SKM-1 (cell line): ENCODE data around the gene MAPRE3.

Source experiments
- DNase-seq: peaks from one replicate; lab custom pipeline; 2025; ENCODE audit not compliant: unreplicated experiment; lab: John Stamatoyannopoulos, UW

The MAPRE3 gene

DNA sequence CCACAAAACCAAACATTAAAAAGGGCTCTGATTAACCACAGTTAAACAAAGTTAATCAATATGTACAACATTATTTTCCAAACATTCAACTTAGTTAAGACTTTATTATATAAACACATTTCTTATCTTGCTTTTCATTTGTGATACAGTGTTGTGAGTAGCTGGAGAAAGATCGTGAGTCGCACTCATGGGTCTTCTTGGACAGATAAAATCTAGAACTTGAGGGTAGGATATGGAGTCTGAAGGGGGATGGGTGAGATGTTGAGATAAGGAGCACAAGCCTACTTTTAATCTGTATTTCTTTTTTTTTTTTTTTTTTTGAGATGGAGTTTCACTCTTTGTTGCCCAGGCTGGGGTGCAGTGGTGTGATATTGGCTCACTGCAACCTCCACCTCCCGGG is 39.7 kb downstream of the MAPRE3 start:
- no peak for DNase-seq

DNA sequence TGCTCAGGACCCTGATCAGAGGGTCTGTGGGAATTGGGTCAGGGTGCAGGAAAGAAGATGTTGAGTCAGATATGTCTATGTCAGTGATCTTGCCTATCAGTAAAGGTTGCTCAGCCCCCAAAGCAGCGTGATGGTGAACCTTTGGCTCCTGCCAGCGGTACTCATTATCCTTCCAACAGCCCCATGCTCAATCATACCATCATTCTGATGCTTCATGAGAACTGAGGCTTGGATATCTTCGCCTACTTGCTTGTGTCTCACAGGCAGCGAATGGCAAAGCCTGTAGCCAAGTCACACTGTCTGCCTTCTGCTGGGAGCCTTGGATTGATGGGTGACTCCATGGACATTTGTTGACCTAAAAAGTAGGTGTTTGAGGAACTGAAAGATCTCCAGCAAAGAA is 43.3 kb downstream of the MAPRE3 start:
- DNase-seq = no peak

DNA sequence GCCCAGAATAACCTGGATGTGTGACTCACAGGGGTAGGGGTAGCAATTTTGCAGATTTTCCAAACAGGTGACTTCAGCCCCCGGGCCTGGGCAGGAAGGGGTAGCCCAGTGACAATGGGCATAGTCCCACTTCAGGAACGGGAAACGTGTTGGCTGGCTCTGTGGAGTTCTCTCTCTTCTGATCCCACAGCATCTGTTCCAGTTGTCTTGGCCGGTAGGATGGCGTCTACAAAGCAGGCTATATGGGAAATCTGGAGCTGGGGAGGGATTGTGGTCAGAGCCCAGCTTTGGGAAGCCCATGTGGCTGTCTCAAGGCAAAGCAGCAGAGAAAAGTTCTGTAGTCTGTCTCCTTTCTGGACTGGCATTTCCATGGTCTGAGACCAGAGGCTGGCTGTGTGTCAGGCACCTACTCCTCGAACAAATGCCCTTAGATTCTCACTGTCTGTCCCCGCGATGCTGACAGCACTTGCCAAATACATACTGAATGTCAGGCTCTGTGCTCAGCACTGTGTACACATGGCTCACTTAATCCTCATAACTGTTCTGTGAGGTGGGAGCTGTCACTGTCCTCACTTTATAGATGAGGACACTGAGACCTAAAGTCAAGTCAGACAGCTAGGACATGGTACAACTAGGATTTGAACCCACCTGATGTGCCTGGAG is 44.5 kb downstream of the MAPRE3 start:
- DNase-seq = no peak

DNA sequence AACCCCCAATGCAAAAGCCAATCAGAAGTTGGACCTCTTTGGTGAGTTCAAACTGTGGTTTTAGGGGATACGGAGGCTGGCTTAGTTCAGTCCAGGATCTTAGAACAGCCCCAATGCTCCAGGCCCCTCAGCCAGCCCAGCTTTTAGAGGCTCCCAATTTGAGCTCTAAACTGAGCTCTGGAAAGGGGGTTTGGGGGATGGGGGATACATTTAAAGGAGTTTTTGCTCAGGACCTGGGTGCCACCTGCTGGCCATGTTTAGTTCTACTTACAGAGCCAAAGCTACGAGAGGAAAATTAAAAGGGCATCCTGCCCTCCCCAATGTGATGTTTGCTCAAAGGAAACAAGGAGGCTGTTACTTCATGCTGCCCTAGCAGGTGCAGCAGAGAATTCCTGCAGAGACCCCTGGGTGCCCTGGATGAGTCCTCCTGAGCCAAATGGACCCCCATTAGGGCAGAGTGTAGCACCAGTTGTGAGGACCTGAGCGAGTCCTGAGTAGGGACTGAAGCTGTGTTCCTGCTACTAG is 46.4 kb downstream of the MAPRE3 start:
- peak; percentile 49 for DNase-seq

DNA sequence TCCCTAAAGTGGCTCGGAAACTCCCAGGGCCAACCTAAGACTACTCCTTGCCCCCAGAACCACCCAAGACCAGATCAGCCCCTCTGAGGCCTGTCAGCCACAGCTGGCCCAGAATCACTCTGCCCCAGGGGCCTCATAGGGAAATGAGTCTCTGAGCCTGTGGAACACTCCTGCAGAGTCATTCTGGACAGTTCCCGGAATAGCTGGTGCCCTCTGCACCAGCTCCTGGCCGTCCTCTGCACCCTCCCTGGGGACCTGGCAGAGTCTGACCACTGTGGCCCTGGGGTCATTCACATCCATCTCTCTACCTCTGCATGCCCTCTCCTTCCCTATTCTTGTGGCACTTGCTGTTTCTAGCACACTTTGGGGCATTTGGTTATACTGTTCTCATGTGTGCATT is 47.7 kb downstream of the MAPRE3 start:
- DNase-seq = no peak

DNA sequence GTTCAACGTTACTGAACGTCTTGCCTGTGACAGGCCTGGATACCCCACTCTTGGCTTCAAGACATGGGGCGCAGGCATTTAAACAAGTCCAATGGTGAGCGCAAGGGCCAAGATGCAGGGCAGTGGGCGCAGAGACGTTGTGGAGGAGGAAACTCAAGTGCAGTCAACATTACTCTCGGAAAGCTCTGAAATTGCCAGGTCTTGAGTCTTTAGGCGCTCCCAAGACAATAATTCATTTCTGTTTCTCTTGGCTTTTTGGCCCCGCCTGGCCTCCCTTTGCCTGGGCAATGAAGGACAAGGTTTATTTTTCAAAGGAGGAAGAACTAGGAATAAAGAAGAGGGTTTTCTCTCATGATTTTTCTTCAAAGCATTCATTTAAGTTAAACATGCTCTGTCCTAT is 49.0 kb downstream of the MAPRE3 start:
- DNase-seq = no peak

DNA sequence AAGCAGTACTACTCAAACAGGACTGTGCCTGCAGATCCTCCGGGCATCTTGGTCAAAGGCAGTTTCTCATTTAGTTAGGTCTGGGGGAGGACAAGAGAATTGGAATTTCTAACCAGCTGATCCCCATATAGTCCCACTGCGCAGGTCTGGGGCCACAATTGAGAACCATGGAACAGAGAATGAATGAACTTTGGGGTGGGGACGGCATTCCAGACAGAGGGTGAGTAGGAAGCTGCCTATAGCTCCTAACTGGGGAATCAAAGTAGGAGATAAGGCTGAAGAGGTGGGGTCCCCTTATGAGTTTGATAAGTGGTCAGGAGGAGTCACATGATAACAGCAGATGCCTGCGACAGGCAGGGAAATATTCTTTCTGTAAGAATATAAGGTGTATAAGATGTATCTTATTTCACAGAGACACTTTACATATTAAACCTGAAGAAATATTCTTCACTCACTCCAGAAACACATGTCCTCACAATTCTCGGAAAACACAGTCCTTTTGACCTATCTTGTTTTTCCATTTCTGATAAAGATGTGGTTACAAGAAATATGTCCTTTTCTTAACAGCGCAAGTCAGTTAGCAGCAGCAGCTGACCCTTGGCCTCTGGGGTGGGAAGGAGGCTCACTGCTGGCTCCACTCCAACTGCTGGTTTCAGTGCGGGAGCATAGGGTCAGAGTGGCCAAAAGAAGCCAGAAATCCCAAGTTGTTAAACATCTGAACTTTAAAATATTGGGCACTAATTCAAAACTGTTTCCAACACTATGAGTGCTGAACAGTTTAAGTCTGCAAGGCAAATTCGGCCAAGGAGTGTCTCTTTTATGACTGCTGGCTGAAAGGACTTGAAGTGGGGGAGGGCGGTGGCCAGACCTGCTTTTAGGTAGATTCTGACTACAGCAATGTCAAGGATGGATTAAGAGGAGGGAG is 49.8 kb downstream of the MAPRE3 start:
- DNase-seq = no peak

DNA sequence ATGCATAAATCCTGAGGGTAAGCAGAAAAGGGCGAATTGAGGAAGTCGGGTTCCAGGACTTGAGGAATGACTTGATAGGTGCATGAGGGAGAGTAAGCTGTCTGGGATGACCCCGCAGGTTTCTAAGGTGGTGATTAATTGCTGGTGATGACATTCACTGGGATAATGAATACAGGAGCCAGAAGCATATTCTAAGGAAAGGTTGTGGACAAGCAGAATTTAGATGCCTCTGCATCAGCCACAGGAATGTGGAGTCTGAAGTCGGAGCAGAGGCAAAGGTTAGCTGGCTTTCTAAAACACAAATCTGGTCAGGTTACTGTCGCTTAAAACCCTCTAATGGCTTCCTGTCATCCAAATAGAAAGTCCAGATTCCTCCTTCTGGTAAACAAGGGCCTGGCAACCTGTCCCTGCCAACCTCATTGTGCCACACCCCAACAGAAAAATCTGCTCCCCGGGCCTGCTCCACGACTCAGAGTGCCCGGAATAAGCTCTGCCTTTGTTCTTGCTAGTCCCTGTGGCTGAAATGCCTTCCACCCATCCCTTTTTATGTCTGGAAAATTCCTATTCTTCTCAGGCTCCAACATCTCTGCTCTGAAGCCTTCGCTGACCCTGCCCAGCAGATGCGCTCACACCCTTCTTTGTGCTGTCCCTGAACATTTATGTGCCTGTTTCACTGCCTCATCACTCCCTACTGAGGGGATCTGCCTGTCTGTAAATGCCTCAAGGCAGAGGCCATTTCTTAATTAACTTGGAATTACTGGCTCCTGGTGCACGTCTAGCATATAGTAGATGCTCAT is 51.0 kb downstream of the MAPRE3 start:
- DNase-seq = no peak

DNA sequence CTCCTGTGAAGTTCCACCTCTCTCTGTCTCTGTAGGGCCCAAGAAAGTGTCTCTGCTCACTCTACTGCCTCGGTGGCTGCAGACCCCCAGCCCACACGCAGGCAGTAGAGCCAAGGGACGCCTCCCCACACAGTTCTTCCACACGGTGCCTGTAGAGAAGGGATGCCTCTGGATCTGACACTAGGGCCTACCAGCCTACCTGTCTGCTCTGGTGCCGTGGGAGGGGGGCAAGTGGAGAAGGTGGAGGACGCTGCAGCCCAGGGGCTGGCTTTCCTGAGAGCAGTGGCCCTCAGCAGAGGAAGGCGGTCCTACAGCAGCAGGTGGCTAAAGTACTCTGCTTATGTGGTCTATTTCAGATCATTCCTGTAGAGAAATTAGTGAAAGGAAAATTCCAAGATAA is 53.3 kb downstream of the MAPRE3 start:
- no peak for DNase-seq

DNA sequence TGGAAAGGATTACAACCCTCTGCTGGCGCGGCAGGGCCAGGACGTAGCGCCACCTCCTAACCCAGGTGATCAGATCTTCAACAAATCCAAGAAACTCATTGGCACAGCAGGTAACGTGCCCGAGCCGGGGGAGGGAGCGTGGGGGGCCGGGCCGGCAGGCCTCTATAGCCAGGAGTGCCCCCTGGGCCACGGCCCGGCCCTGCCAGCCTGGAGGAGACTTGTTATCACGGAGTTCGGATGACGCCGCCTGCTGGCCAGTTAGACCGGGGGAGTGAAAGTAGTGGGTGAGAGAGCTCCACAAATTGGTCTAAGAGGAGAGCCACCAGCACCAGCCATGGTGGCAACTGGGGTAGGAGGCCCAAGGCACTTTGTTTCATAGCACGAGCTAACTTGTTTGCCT is 53.8 kb downstream of the MAPRE3 start:
- DNase-seq = no peak

DNA sequence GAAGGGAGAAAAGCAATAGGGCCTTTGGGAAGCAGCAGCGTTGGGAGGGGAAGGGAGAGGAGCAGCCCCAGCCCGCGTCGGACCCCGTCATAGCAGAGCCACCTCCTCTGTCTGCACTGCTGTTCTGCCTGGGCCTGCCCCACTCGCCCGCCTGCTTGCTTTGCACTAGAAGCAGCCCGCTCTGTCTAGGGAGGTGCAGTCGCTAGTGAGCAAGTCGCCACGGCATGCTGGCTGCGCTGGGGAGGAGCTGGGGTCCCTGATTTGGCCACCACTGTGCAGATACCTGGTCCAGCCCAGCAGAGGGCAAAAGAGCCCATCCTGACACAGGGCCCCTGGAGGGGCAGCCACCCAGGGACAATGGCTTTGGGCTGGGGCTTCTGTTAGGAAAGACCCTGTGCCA is 54.4 kb downstream of the MAPRE3 start:
- no peak for DNase-seq

DNA sequence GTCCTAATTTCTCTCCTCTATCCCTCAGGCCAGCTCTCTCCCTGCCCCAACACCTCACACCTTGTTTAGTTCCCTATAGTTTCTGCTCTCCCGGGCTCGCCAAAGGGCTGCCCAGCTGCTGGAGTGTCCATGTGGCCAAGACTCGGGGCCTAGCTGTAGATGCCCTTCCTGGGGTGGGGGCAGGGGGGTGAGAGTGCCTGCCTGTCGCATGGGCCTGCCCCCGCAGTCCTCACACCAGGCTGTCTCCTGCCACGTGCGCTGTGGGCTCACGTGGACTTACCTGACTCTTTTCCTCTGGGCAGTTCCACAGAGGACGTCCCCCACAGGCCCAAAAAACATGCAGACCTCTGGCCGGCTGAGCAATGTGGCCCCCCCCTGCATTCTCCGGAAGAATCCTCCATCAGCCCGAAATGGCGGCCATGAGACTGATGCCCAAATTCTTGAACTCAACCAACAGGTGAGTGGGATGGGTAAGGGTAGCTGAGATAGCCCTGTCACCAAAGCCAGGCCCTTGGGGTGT is 54.9 kb downstream of the MAPRE3 start:
- DNase-seq = no peak

DNA sequence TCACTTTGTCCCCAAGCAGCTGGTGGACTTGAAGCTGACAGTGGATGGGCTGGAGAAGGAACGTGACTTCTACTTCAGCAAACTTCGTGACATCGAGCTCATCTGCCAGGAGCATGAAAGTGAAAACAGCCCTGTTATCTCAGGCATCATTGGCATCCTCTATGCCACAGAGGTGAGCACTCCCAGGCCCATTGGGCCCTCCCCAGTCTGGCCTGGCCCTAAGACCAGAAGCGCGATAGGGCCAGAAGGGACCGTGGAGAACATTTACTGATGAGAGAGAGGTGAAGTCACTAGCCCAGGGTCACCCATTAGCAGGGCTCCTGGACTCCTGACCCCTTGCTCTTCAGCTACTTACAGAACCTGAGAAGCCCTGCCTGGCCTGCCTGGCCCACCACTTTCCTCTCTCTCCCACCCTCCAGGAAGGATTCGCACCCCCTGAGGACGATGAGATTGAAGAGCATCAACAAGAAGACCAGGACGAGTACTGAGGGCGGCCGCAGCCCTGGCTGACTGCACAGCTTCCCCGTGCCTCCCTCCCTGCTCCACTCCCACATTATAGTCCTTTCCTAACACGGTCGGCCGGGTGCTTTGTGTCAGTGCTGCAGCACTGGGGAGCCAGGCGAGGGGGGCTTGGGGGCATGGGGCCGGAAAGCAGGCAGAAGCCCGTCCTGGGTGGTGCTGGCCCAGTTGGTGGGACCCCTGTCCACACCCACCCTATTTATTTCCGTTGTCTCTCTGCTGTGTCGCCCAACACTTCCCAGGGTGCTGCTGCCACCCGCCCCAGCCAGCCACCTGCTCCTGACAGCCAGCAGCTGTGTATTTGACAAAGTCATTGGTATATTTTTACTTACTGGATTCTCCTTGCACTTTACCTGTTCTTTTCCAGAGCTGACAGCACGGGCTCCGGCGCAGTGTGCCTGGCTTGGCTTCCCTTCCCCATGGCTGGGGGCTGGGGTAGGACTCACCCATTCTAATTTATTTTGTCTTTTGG is 55.7 kb downstream of the MAPRE3 start:
- no peak for DNase-seq

DNA sequence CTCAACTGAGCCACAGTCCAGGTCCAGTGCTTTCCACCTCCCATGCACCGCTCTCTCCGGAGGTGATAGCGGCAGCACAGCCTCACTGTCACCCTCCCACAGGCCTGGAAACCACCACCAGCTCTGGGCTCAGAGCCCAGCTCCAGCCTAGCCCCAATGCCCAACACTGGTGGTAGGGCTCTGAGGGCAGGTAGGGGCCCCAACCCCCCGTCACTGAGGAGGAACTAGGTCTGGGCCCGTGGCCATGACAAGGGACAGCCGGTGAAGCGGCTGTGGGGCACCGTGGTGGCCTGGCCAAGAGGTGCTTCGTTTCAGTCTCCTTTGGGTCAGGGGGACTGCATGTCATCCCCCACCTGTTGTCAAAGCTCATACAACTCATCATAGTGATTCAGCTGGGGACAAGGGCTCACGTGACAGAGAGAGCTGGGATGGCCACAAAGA is 56.8 kb downstream of the MAPRE3 start:
- no peak for DNase-seq

DNA sequence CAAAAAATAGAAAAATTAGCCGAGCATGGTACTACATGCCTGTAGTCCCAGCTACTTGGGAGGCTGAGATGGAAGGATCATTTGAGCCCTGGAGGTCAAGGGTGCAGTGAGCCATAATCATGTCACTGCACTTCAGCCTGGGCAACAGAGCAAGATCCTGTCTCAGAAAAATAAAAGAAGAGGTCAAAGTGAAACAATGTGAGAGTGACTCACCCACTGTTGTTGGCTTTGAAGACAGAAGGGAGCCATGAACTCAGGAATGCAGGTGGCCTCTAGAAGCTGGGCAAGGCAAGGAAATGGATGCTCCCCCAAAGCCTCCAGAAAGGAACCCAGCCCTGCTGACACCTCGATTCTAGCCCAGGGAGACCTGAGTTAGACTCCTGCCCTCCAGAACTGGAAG is 58.6 kb downstream of the MAPRE3 start:
- DNase-seq = no peak

DNA sequence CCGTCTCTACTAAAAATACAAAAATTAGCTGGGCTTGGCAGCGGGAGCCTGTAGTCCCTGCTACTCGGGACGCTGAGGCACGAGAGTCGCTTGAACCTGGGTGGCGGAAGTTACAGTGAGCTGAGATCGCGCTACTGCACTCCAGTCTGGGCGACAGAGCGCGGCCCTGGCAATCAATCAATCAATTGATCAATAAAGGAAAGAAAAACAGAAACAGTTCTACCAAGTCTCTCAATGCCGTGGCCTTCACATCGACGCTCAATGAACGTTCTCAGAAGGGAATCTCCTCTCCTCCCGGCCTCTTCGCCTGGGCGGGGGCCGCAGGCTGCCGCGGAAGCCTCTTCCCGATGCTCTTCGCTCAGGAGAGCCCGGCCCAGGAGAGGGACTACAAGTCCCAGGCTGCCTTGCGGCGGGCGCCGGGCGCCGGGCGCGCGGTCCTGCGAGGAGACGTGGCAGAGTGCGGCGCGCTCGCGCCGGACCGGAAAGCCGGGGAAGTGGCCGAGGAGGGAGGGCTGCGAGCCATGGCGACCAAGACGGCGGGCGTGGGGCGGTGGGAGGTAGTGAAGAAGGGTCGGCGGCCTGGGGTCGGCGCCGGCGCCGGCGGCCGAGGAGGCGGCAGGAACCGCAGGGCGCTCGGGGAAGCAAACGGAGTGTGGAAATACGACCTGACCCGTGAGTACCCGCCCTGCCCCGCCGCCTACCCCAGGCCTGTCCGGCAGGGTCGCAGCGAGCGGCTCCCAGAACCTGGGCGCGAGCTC is 62.2 kb downstream of the MAPRE3 start, which contains the start of gene TMEM214:
TSS of gene TMEM214 (plus strand) at position 471 of the 758 bp plus-strand sequence. CDS start at position 522, 51 bp downstream.
- peak; percentile 64 for DNase-seq

DNA sequence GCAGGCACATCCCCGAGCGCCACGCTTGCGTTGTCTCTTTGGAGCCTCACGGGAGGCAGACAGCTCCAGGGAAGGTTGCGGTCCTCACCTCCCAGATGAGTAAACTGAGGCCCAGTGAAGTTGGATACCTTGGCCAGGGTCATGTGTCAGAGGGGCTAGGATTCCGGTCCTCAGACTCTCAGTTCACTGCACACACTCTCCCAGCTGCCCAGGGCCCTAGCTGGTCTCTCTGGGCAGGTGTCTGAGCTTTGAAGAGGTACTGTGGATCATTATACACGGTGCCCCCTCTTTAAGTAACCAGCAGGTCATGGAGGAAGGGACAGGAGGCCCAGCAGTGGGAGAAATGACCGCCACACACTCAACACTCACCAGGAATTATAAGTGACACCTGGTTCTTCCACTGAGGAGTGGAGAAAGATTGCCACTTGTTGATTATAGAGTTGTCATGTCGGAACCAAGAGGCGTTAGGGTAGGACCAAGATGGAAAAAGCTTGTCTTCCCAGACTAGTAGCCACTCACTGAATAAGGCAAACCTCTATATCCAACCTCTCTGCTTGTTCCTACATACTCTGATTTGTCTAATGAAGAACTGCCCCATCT is 62.9 kb downstream of the MAPRE3 start:
- no peak for DNase-seq

DNA sequence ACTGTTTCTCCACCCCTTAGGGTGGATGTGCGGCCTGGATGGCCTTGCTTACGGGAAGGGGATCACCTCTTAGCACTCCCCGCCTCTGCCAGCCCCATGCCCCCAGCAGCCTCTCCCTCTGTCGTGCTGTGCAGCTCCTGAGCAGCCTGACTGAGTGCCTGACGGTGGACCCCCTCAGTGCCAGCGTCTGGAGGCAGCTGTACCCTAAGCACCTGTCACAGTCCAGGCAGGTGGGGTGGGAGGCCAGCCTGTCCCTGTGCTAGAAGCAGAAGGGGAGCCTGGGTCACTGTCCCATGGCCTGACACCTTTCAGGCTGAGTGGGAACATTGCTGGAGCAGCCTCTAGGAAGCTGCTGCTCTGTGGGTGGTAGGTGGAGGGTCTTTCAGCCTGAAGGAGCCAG is 67.6 kb downstream of the MAPRE3 start:
- DNase-seq = no peak
